Measurements from ENCODE around the gene DAB2. TPM values are rescaled to one million over a fixed set of nuclear protein-coding genes. Genes with fewer than 3 reads are reported as not detected.

The DAB2 gene
- total and polyA plus RNA-seq, 2 of the 8 experiments (the other 6 are each of a cell fraction or from before 2014, with no cell fraction given), result 2.6 to 4.9 TPM

GRCh38 chr5:39364367-39364766 is 60.4 kb downstream of the DAB2 start, which contains the start of gene C9 (continued):
- TF ChIP-seq CHD7 (IDR thresholded peaks at IDR 0.05; ENCODE audit: insufficient replicate concordance, low read length), result no peak
- no peak for TF ChIP-seq BRCA1 (IDR thresholded peaks at IDR 0.05; ENCODE audit: low read depth, low read length)
- no peak for TF ChIP-seq NANOG (IDR thresholded peaks at IDR 0.05; ENCODE audit: insufficient read depth, low read depth, low read length, poor library complexity, severe bottlenecking)
- TF ChIP-seq TCF12 (IDR thresholded peaks at IDR 0.05; ENCODE audit: low read depth, low read length), result no peak
- TF ChIP-seq TEAD4 (IDR thresholded peaks at IDR 0.05; ENCODE audit: low read depth, low read length), result no peak
- TF ChIP-seq RNF2 (IDR thresholded peaks at IDR 0.05; ENCODE audit: borderline replicate concordance, low read depth, low read length, missing control alignments, poor library complexity, severe bottlenecking), result no peak
